GM13976 (cell line): Measurements from ENCODE around the gene MKNK1.

Source experiments
- DNase-seq: peaks from one replicate; pipeline ENCODE4 v3.0.0; 2012; ENCODE audit warnings: low spot score
- in situ Hi-C: fragments of 300-500 bp; cut with MboI; formaldehyde crosslinking; loops from one replicate; pipeline ENCODE4 v1.12.0; 2022; ENCODE audit warnings: low sequenced_read_pairs, mixed read lengths, inconsistent platforms; ENCODE audit not compliant: unreplicated experiment
- TF ChIP-seq, protein P1 (sequence below): IDR thresholded peaks from 2 replicates; pipeline ENCODE4 v1.5.1; 2012; ENCODE audit warnings: borderline replicate concordance, mild to moderate bottlenecking; ENCODE audit not compliant: insufficient read depth; ENCODE audit errors: extremely low read depth, missing control alignments, control extremely low read depth

MKNK1 gene

DNA sequence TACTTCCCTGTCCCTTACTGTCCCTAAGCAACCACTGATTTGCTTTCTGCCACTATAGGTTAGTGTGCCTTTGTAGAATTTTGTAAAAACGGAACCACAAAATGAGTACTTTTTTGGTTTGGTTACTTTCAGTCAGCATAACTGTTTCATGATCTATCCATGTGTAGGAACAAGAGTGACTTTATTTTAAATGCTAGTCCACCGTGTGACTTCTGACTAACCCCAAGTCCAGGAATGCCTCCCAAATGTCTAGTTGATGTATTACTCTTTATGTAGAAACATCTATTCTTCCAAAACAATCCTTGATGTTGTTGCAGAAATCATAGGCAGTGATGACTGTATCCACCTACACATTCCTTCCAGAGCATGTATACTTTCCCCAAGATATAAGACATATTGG is 42.8 kb upstream of the MKNK1 start:
- DNase-seq = no peak
- in situ Hi-C loops = no loop called here
- TF ChIP-seq, protein P1, sequence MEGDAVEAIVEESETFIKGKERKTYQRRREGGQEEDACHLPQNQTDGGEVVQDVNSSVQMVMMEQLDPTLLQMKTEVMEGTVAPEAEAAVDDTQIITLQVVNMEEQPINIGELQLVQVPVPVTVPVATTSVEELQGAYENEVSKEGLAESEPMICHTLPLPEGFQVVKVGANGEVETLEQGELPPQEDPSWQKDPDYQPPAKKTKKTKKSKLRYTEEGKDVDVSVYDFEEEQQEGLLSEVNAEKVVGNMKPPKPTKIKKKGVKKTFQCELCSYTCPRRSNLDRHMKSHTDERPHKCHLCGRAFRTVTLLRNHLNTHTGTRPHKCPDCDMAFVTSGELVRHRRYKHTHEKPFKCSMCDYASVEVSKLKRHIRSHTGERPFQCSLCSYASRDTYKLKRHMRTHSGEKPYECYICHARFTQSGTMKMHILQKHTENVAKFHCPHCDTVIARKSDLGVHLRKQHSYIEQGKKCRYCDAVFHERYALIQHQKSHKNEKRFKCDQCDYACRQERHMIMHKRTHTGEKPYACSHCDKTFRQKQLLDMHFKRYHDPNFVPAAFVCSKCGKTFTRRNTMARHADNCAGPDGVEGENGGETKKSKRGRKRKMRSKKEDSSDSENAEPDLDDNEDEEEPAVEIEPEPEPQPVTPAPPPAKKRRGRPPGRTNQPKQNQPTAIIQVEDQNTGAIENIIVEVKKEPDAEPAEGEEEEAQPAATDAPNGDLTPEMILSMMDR = no peak

DNA sequence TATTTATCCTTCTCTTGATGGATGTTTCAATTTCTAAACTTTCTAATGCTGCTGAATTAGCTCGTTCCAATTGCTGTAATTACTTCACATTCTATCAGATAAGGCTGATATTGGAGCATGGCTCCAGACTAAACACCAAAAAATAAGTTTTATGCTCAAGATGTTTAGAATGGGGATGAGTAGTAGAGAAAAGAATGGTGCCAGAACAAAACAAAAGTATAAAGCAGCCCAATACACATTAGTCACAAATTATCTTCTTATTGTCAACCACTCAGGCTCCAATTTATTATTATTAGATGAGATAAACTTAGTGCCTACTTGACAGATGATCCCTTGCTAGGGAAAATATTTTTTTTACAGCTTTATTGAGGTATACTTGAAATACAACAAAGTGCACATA is 42.3 kb upstream of the MKNK1 start:
- TF ChIP-seq, protein P1 = no peak
- DNase-seq = no peak
- in situ Hi-C loops = no loop called here

DNA sequence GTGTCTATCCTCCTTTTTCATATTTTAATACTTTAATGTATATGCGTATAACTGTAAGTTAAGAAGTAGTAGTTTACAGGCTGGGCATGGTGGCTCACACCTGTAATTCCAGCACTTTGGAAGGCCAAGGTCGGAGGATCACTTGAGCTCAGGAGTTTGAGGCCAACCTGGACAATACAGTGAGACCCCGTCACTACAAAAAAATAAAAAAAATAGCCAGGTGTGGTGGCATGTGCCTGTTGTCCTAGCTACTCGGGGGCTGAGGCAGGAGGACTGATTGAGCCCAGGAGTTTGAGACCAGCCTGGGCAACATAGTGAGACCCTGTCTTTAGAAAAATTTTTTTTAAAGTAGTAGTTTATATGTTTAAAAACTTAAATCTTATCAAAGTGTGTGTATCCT is 41.7 kb upstream of the MKNK1 start:
- DNase-seq = no peak
- TF ChIP-seq, protein P1 = no peak
- in situ Hi-C loops = no loop called here

DNA sequence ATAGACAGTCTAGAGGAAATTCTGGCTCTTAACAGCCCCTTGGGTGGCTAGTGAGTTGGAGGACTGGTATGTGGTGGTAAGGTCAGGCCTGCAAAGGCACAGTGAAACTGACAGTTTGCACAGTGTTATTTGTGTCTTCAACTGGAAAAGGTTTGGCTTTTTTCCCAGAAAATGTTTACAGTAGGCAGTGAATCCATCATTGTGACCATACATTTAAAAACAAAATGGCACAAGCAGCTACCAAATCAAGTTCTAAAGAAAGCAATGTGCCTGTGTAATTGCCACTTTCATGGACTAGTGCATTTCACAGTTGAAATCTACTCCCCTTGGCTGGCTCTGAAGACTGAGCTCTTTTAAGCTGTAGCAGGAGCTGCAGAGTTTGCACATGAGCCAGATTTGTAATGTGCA is 39.3 kb upstream of the MKNK1 start:
- in situ Hi-C loops = no loop called here
- TF ChIP-seq, protein P1 = no peak
- no peak for DNase-seq

DNA sequence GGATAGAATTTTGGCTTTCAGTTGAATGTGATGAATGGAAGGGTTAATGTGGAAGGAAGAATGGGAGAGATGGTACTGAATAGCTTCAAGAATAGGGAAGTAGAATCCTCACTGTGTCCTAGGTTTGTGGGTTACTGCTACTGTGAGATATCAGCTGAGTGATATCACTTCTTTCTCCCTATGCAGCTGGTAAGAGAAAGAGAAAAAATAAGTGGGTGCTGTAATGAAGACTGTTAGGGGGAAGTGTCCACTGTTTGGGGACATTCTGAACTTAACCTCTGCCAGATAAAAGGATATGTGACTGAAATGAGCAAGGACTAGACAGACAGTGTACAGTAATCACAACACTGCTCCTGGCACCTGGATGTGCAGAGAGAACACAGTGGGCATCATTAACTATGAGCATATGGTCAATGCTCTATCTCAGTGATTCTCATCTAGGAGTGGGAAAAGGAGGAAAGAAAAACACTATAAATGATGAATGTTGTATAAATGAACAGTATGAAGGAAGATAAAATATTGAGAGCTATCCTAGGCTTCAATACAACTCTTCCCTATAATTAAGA is 38.1 kb upstream of the MKNK1 start:
- in situ Hi-C loops = no loop called here
- DNase-seq = no peak
- TF ChIP-seq, protein P1 = no peak

DNA sequence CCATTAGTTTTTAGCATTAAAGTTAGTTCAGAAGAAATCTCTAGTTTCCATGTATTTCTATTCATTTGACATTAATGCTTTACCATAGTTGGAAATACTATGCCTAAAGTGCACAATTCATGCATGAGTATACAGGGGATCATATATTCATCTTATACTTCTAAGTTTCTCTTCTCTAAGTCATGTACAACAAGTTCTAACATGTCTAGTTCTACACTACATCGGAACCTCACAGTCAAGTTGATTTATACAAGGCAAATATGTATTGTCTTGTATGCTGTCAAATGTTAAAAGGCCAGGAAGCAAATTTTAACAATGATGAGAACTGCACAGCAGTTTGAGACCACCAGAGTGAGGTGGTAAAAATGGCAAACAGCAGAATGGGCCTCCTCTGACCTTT is 35.5 kb upstream of the MKNK1 start:
- TF ChIP-seq, protein P1 = no peak
- in situ Hi-C loops = no loop called here
- no peak for DNase-seq

DNA sequence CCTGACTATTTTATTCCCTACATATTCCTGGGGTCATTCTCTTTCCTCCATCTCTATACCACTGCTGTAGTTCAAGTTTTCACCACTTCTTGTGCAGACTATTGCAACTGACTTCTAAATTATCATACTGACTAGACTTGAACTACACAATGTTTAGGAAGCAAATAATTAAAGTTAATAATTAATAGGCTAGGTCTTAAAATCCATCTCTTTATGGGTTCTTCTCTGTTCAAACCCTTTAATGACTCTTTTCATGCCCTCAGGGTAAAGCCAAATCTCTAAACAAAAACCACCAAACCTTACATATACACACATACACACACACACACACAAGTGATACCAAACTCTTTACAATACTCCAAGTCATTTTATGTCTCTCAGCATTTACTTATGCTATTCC is 34.9 kb upstream of the MKNK1 start:
- DNase-seq = no peak
- in situ Hi-C loops = no loop called here
- TF ChIP-seq, protein P1 = no peak
